ENCODE data around the gene SLC38A10. TPM values are rescaled to one million over a fixed set of nuclear protein-coding genes. Genes with fewer than 3 reads are reported as not detected.

Gene SLC38A10
- total RNA-seq, 1 donor from 2014 or later, result 71.6 TPM

- no peak overlapping the region for H3K4me3 ChIP-seq (ENCODE audit: low read depth, low read length)
- TF ChIP-seq, protein P1, sequence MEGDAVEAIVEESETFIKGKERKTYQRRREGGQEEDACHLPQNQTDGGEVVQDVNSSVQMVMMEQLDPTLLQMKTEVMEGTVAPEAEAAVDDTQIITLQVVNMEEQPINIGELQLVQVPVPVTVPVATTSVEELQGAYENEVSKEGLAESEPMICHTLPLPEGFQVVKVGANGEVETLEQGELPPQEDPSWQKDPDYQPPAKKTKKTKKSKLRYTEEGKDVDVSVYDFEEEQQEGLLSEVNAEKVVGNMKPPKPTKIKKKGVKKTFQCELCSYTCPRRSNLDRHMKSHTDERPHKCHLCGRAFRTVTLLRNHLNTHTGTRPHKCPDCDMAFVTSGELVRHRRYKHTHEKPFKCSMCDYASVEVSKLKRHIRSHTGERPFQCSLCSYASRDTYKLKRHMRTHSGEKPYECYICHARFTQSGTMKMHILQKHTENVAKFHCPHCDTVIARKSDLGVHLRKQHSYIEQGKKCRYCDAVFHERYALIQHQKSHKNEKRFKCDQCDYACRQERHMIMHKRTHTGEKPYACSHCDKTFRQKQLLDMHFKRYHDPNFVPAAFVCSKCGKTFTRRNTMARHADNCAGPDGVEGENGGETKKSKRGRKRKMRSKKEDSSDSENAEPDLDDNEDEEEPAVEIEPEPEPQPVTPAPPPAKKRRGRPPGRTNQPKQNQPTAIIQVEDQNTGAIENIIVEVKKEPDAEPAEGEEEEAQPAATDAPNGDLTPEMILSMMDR (conservative IDR thresholded peaks at IDR 0.05; ENCODE audit: low read depth, low read length), result no peak
- DNase-seq (ENCODE audit: low read depth), result no peak
Measured at GRCh38 chr17:81338274-81339190, 43.4 kb upstream of the SLC38A10 start.

GRCh38 chr17:81337476-81337879 lies 42.4 kb upstream of the SLC38A10 start:
- no peak for DNase-seq (ENCODE audit: low read depth)
- H3K4me3 ChIP-seq (ENCODE audit: low read depth, low read length), result no peak overlapping the region
- TF ChIP-seq, protein P1 (conservative IDR thresholded peaks at IDR 0.05; ENCODE audit: low read depth, low read length), result no peak

DNA sequence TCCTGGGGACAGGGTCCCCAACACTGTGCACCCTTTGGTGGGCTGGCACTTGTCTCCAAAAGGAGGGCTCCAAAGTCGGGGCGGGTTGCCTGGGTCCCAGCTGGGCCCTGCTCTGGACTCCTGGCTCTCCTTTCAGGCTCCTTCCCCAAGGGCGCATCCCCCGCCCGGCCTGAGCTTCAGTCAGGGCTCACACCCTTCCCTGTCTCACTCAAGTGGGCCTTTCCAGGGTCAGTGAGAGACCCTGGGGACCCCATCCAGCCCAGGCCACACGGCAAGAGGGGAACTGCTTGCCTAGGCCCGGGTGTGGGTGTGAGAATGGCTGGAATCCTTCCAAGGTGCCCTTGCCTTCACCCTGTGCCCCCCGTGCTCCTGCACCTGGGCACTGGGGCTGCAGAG lies 41.8 kb upstream of the SLC38A10 start:
- DNase-seq (ENCODE audit: low read depth), result no peak
- TF ChIP-seq, protein P1 (conservative IDR thresholded peaks at IDR 0.05; ENCODE audit: low read depth, low read length), result no peak
- H3K4me3 ChIP-seq (ENCODE audit: low read depth, low read length), result no peak overlapping the region

DNA sequence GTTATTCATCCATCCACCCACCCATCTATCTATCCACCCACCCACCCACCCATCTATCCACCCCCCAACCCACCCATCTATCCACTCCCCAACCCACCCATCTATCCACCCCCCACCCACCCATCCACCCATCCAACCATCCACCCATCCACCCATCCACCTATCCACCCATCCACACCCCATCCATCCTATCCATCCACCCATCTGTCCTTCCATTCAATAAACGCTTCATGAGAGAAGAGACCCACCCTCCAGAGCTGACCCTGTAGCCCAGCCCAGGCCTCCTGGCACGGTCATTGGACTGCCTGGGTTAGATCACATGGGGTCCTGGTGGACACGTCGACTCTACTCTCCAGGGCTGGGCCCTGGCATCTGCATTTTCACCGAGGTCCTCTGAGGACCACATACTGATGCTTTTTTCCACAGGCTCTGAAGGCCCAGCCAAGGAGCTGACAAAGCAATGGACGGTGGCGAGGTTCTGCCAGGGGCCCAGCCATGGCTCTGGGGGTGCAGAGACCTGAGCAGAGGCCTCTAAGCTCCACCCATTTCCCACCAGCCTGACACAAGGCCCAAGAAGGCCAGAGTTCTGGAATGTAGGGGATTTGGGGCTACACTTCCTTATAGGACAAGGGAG lies 41.3 kb upstream of the SLC38A10 start:
- DNase-seq (ENCODE audit: low read depth), result no peak
- no peak overlapping the region for H3K4me3 ChIP-seq (ENCODE audit: low read depth, low read length)
- TF ChIP-seq, protein P1 (conservative IDR thresholded peaks at IDR 0.05; ENCODE audit: low read depth, low read length), result no peak

DNA sequence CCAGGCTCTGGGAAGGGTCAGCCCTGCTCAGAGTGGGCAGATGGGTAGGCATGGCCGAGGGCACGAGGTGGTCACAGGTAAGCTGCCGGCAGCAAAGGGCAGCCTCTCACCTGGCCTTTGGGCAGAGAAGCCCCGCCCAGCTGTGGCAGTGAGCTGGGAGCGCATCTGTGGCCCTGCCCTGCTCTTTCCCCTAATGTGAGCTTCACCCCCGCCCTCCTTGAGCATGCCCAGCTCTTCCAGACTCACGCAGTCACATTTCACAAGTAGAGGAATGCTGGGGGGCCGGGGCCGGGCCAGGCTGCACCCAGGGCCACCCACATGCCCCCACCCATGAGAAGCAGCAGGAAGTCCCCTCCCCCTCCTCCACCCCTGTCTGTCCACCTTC lies 40.7 kb upstream of the SLC38A10 start:
- TF ChIP-seq, protein P1 (conservative IDR thresholded peaks at IDR 0.05; ENCODE audit: low read depth, low read length), result no peak
- no peak for DNase-seq (ENCODE audit: low read depth)

DNA sequence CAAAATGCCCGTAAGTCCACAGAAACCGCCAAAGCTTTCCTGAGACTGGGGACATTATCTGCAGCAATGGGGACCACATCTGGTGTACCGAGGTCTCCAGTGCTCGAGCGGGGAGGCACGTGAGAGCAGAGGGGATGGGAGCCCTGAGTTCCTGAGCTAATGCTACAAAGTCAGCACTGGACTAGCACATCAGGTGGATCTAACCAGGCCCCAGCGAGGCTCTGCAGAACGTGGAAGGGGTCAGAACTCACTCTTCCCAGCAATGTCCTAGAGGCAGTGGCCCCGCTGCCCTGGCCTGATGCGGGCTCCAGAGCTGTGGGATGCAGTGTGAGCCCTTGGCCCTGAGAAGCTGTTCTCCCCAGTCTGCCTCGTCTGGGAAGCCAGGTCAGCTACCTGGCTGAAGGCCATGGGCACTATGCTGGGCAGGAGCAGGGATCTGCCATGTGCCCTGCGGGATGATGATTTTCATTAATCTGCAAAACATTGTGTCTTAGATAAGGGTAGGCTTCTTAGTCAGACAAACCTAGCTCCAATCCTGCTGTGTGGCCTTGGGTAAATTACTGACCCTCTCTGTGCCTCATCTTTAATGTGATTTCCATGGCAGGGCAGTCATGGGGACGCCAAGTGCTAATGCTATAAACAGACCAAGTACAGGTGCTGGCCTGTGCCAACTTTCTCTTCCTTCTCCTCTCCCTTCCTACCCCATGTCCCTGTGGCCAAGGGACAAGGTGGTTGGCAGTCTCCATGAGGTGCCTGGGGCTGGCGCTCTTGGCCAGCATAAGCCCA lies 40.1 kb upstream of the SLC38A10 start:
- TF ChIP-seq, protein P1 (conservative IDR thresholded peaks at IDR 0.05; ENCODE audit: low read depth, low read length), result no peak
- H3K4me3 ChIP-seq (ENCODE audit: low read depth, low read length), result no peak overlapping the region
- DNase-seq (ENCODE audit: low read depth), result no peak

More for the DNA sequence above, 40.7 kb upstream of the SLC38A10 start:
- H3K4me3 ChIP-seq (ENCODE audit: low read depth, low read length), result no peak overlapping the region
